AML-193 (cell line): Measurements from ENCODE around the gene ESYT1.

Source experiments
- DNase-seq, 2 experiments: peaks; one replicate each; lab custom pipeline; 2025; lab: John Stamatoyannopoulos, UW

ESYT1 gene

GRCh38 chr12:56128670-56129205 is 671 bp downstream of the ESYT1 start:
- no peak for DNase-seq

DNA sequence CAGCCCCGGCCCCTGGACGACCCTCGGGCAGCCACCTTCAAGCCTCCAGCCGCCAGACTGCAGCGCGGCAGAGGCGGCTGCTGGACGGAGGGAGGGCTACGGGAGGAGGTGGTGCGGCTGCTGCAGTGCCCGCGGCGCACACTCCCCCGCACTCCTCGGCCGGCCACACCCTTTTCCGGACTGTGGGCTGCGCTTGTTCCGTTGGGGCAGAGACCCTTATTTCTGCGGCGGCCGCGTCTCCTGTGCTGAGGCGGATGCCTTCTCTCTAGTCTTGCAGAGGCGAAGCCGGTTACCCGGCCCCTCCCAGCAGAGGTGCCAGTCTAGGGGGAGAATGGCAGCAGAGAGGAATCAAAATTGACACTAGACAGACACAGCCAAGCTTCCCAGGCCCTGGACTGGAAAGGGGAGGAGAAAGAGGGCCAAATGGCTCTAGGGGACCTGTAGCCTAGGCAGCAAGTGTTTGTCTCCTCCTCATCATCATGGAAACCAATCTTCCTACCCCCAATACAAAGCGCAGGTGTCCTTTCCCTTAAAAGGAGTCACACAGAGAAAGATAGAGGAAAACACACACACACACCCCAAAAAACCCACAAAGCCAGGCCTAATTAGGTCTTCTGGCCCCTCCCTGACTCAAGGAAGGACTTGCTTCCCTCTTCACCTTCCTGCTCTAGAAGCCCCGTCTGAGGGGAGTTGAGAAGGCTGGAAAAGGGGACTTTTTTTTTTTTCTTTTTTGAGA is 1.3 kb downstream of the ESYT1 start:
- DNase-seq: peak; percentile 58 to 77

- DNase-seq: no peak
Observed at GRCh38 chr12:56129942-56130495, 2.0 kb downstream of the ESYT1 start.

DNA sequence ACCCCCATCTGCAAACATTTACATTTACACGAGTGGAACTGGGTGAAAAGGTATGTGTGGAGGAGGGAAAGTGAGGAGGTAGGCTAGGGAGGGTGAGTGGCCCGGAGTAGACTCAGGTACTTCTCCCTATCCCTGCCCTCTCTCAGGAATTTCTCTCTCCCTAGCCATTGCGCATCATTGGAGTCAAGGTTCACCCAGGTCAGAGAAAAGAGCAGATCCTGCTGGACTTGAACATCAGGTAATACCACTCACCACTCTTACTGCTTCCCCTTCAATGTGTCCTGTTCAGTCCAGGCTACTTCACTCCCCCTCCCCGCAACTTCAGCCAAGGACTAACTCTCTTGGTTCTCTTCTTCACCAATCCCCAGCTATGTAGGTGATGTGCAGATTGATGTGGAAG is 2.8 kb downstream of the ESYT1 start:
- no peak for DNase-seq

DNA sequence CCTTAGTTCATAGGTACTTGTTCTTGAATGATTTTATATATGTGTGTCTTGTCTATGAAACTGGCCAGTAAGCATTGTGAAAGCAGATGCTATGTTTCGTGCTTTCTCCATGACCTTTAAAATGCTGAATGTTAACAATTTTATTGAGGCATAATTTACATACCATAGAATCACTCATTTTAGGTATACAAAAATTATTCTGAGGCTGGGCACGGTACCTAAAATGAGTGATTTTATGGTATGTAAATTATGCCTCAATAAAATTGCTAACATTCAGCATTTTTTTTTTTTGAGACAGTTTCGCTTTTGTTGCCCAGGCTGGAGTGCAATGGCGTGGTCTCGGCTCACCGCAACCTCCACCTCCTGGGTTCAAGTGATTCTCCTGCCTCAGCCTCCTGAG is 6.8 kb downstream of the ESYT1 start:
- no peak for DNase-seq

GRCh38 chr12:56137853-56138571 is 9.9 kb downstream of the ESYT1 start:
- no peak for DNase-seq

GRCh38 chr12:56141946-56142784 is 14.1 kb downstream of the ESYT1 start:
- DNase-seq: peak in 1 of 2 experiments; percentile 10

DNA sequence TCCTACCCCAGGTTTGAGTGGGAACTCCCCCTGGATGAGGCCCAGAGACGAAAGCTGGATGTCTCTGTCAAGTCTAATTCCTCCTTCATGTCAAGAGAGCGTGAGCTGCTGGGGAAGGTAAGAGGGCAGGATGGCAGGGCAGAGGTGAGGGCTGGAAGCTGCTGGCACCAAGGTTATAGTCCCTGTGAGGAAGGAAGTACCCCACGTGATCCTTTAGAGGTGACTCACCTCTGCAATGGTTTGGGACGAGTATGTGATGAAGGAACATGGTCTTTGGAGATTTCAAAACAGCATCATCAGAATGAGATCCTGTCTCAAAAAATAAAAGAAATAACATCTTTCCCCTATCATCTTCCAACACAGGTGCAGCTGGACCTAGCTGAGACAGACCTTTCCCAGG is 15.2 kb downstream of the ESYT1 start:
- DNase-seq: no peak

DNA sequence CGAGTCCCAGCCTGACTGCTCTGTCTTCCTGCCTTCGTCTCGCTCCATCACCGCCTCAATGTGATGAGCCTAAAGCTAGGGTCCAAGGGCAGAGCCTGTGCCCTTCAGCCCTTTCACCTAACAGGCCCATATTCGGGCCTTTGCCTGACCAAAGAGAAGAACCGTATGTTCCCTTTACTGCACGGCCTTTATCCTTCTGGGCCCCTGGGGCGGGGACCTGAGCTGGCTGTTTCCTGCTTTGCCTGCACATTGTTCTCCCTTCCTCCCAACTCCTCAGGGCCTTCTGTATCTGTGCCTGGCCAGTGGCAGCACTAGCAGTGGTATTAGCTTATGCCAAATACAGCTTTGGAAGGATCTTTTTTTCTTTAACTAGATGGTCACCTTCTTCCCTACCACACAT is 15.8 kb downstream of the ESYT1 start:
- no peak for DNase-seq

- no peak for DNase-seq
Observed at GRCh38 chr12:56145217-56145616, 17.1 kb downstream of the ESYT1 start.

DNA sequence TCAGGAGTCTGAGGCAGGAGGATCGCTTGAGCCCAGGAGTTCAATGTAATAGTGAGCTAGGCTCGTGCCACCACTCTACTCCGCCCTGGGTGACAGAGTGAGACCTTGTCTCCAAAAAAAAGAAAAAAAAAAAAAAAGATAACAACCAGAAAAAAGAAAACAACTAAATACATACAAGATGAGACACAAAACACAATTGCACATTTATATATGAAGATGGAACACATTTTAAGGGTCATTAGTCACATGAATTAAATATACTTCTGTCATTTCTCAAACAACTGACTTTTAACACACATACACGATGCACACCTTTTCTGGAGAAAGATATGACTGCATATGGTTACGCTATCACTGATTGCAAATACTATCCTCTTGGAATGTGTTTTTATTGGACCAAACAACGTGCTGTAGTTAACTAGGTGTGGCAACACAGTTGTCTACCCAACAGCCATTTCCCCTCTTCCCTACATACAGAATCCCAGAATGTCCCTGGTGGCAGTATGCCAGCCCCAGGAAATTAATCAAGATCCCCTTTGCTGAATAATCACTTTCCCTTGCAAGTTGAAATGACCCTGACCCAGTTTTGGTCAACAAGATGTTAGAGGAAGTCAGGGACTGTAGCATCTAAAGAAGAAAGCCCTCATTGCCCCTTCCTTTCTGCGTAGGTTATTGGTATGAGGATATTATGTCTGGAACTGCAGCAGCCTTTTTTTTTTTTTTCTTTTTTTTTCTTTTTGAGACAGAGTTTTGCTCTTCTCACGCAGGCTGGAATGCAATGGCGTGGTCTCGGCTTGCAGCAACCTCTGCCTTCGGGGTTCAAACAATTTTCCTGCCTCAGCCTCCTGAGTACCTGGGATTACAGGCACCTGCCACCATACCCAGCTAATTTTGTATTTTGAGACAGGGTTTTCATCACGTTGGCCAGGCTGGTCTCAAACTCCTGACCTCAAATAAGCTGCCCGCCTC is 18.7 kb downstream of the ESYT1 start:
- no peak for DNase-seq

- DNase-seq: peak; percentile 13 to 27
Observed at GRCh38 chr12:56150563-56150962, 22.5 kb downstream of the ESYT1 start.

- peak; percentile 35 to 42 for DNase-seq
Observed at GRCh38 chr12:56151672-56152131, 23.6 kb downstream of the ESYT1 start.

DNA sequence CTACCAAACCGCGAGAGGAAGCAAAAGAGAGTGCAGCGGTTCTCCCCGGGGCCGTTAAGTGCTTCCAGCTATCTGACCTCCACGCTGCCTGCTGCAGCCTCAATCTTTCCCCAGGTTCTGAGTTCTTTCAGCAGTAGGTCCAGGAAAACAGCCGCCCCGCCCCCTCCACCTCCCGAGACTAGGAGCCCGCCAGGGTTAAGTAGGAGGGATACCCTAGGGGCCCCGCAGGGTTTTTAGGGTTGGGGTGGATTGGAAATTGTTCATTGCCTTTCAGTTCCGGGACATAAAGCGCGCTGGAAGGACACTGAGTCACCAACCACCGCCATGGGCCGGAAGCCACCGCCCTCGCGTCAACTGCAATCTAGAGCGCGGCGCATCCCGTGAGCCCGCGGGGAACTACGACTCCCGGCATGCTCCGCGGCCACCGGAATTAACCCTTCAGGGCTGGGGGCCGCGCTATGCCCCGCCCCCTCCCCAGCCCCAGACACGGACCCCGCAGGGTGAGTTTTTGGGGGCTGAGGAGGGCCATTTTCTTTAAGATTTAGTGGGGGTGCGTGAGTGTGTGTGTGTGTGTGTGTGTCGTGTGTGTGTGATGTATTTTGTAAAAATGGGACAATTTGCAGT is 24.2 kb downstream of the ESYT1 start, which contains the start of gene MYL6B:
TSS of gene MYL6B (plus strand) at position 456 of the 624 bp plus-strand sequence. CDS start 1,332 bp downstream, outside the sequence.
- DNase-seq: peak; percentile 83 to 87

- no peak for DNase-seq
Observed at GRCh38 chr12:56152756-56153677, 24.9 kb downstream of the ESYT1 start.

DNA sequence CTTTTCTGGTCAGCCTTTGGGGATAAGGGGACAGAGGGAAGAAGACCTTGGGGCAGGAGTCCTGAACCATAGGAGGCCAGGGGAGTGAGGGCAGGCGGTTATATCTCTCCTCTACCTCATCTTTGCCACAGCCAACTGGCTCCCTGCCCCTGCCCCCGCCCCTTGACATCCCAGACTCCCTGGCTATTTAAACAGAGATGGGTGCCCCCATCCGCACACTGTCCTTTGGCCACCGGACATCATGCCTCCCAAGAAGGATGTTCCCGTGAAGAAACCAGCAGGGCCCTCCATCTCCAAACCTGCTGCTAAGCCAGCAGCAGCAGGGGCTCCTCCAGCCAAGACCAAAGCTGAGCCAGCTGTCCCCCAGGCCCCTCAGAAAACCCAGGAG is 25.6 kb downstream of the ESYT1 start:
- no peak for DNase-seq

GRCh38 chr12:56154246-56154771 is 26.2 kb downstream of the ESYT1 start:
- DNase-seq: no peak

DNA sequence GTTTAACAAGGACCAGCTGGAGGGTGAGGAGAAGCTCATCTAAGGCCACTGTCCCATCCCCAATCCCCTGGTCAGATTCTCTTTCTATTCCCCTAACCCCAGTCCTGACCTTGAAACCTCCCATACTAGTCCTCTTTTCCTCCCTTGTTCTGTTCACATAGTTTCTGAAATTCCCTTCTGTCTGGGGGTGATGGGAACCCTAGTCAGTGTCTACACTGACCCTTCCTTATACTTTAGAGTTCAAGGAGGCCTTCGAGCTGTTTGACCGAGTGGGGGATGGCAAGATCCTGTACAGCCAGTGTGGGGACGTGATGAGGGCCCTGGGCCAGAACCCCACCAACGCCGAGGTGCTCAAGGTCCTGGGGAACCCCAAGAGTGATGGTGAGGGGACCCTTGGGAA is 26.8 kb downstream of the ESYT1 start:
- no peak for DNase-seq
